T-helper 1 cell treated with Interleukin-12 subunit alpha and Interleukin-12 subunit beta and Interleukin-4 antibody, amounts not matched to agents 30 μg/mL and 1 μg/mL, for 36 hours (primary cell): ENCODE results near the gene PKD2.

Experiments used
- H3K27ac Mint-ChIP-seq: one replicate; pipeline ENCODE4 v1.8.0; 2021; ENCODE audit warnings: mild to moderate bottlenecking, mixed read lengths
- H3K27me3 Mint-ChIP-seq: one replicate; pipeline ENCODE4 v1.8.0; 2021; ENCODE audit warnings: low read depth, mixed read lengths
- H3K36me3 Mint-ChIP-seq: one replicate; pipeline ENCODE4 v1.8.0; 2021; ENCODE audit warnings: low read depth, mixed read lengths
- H3K4me1 Mint-ChIP-seq: one replicate; pipeline ENCODE4 v1.8.0; 2021; ENCODE audit warnings: low read depth, mixed read lengths
- H3K4me3 Mint-ChIP-seq: one replicate; pipeline ENCODE4 v1.8.0; 2021; ENCODE audit warnings: mild to moderate bottlenecking, moderate library complexity, mixed read lengths
- H3K9me3 Mint-ChIP-seq: one replicate; pipeline ENCODE4 v1.8.0; 2021; ENCODE audit warnings: mixed read lengths

Gene PKD2

DNA sequence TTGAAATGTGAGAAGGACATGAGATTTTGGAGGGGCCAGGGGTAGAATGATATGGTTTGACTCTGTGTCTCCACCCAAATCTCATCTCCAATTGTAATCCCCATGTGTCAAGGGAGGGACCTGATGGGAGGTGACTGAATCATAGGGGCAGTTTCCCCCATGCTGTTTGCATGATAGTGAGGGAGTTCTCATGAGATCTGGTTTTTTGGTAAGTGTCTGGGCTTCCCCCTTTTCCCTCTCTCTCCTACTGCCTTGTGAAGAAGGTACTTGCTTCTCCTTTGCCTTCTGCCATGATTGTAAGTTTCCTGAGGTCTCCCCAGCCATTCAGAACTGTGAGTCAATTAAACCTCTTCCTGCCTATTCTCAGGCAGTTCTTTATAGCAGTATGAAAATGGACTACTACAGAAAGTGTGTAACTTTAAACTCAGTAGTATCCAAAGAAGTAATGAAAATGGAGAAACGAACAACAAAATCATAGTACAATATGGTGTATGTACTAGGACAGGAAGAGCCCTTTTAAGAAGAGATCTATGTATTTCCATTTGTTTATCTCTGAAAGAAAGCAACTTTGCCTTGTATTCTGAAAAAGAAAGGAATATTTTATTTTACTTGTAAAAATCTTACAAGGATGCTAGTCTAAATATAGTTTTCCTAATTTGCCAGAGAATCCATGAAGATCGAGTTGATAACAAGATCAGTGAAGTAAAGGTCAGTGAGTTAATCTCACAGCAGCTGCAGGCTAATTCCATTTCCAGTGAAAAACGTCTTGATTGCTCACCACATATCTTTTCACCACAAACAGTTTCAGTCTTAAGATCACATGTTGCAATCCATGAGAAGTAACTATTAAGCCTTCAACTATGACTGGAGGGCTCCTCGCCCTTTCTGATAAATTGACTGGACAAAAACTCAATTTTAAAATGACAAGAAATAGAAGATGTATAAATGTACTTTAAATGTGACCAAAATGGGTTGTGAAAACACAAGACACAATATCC lies 20.5 kb downstream of the PKD2 start:
- Mint-ChIP-seq H3K4me3 (no peak overlapping the region), H3K27ac (no peak overlapping the region)

GRCh38 chr4:88028946-88029345 lies 21.5 kb downstream of the PKD2 start:
- Mint-ChIP-seq H3K27ac (no peak overlapping the region), H3K4me1 (peaks cover 9% of the 10 kb centered on the region), H3K9me3 (peaks cover 21% of the 10 kb centered on the region), H3K27me3 (no peaks in the 10 kb centered on the region), H3K36me3 (peaks cover 33% of the 10 kb centered on the region), H3K4me3 (no peak overlapping the region)

More for the DNA sequence above, 20.5 kb downstream of the PKD2 start:
- peaks cover 36% of the 10 kb centered on the region for H3K36me3 Mint-ChIP-seq
- peaks cover 9% of the 10 kb centered on the region for H3K4me1 Mint-ChIP-seq
- no peaks in the 10 kb centered on the region for H3K27me3 Mint-ChIP-seq
- H3K9me3 Mint-ChIP-seq, result peaks cover 21% of the 10 kb centered on the region

- peaks cover 31% of the 10 kb centered on the region for H3K36me3 Mint-ChIP-seq
Measured at GRCh38 chr4:88029556-88029955, 22.1 kb downstream of the PKD2 start.

DNA sequence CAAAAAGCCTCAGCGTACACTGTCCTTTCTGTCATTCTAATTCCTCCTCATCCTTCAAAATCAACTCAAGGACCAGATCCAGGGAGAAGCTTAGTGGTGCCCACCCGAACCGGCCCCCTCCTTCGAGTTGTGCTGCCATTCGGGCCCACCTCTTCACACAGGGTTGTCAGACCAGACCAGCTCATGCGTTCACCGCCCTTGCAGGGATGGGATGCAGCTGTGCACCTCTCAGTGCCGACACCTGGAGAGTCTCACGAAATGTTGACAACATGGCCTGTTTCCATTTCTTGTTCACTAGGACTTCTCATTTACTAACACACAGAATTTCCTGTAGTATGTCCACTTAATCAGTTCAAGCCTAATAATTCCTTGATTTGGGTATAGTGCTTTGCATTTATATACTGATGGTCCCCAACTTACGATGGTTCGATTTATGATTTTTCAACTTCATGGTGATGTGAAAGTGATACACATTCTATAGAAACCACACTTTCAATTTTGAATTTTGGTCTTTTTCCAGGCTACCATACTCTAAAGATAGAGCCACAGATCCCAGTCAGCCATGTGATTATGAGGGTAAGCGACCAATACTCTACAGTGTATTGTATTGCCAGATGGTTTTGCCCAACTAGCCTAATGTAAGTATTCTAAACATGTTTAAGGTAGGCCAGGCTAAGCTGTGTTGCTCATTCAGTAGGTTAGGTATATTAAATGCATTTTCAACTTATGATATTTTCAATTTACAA lies 23.3 kb downstream of the PKD2 start:
- H3K36me3 Mint-ChIP-seq, result peaks cover 29% of the 10 kb centered on the region
- no peaks in the 10 kb centered on the region for H3K27me3 Mint-ChIP-seq
- no peak overlapping the region for H3K4me3 Mint-ChIP-seq
- peaks cover 19% of the 10 kb centered on the region for H3K9me3 Mint-ChIP-seq
- no peak overlapping the region for H3K27ac Mint-ChIP-seq
- H3K4me1 Mint-ChIP-seq, result peaks cover 9% of the 10 kb centered on the region

More at GRCh38 chr4:88029556-88029955, 22.1 kb downstream of the PKD2 start:
- Mint-ChIP-seq H3K4me1 (peaks cover 9% of the 10 kb centered on the region), H3K4me3 (no peak overlapping the region), H3K9me3 (peaks cover 21% of the 10 kb centered on the region), H3K27me3 (no peaks in the 10 kb centered on the region), H3K27ac (no peak overlapping the region)

GRCh38 chr4:88033309-88033708 lies 25.9 kb downstream of the PKD2 start:
- Mint-ChIP-seq H3K4me3 (no peak overlapping the region), H3K9me3 (no peaks in the 10 kb centered on the region), H3K27me3 (no peaks in the 10 kb centered on the region), H3K36me3 (peaks cover 15% of the 10 kb centered on the region), H3K27ac (no peak overlapping the region), H3K4me1 (peaks cover 2% of the 10 kb centered on the region)

GRCh38 chr4:88035292-88035691 lies 27.9 kb downstream of the PKD2 start:
- Mint-ChIP-seq H3K36me3 (peaks cover 15% of the 10 kb centered on the region), H3K9me3 (no peaks in the 10 kb centered on the region), H3K27ac (no peak overlapping the region), H3K4me1 (no peaks in the 10 kb centered on the region), H3K27me3 (no peaks in the 10 kb centered on the region), H3K4me3 (no peak overlapping the region)

DNA sequence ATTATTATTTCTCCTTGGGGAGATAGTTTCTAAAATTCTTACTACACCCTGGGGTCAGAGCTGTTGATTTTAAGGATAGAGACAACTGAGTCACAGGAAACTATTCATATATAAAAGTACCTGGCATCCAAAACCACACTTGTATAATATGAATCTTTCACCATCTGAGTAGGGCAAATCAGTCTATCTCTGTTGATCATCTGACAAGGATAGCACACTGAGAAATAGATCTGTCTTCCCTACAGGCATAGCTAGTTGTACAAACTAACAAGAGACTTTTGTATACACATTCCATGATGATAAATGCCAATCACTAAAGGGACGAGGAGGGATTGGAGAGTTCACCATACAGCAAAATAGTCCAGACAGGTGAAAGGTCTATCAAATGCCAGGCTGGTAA lies 30.0 kb downstream of the PKD2 start:
- Mint-ChIP-seq H3K9me3 (no peaks in the 10 kb centered on the region), H3K27me3 (no peaks in the 10 kb centered on the region), H3K4me3 (no peak overlapping the region), H3K4me1 (no peaks in the 10 kb centered on the region), H3K36me3 (peaks cover 15% of the 10 kb centered on the region), H3K27ac (no peak overlapping the region)

GRCh38 chr4:88037936-88038335 lies 30.5 kb downstream of the PKD2 start:
- Mint-ChIP-seq H3K27ac (no peak overlapping the region), H3K4me1 (no peaks in the 10 kb centered on the region), H3K27me3 (no peaks in the 10 kb centered on the region), H3K36me3 (peaks cover 15% of the 10 kb centered on the region), H3K4me3 (no peak overlapping the region), H3K9me3 (no peaks in the 10 kb centered on the region)

- no peak overlapping the region for H3K27ac Mint-ChIP-seq
- H3K4me1 Mint-ChIP-seq, result no peaks in the 10 kb centered on the region
- H3K36me3 Mint-ChIP-seq, result peaks cover 16% of the 10 kb centered on the region
- H3K4me3 Mint-ChIP-seq, result no peak overlapping the region
- no peaks in the 10 kb centered on the region for H3K9me3 Mint-ChIP-seq
- H3K27me3 Mint-ChIP-seq, result no peaks in the 10 kb centered on the region
Measured at GRCh38 chr4:88040707-88041106, 33.3 kb downstream of the PKD2 start.

GRCh38 chr4:88041626-88042025 lies 34.2 kb downstream of the PKD2 start:
- Mint-ChIP-seq H3K9me3 (no peaks in the 10 kb centered on the region), H3K4me1 (no peaks in the 10 kb centered on the region)

GRCh38 chr4:88043001-88043400 lies 35.6 kb downstream of the PKD2 start:
- Mint-ChIP-seq H3K4me3 (no peak overlapping the region), H3K27ac (no peak overlapping the region), H3K36me3 (peaks cover 15% of the 10 kb centered on the region), H3K4me1 (no peaks in the 10 kb centered on the region), H3K9me3 (no peaks in the 10 kb centered on the region), H3K27me3 (no peaks in the 10 kb centered on the region)

More at GRCh38 chr4:88041626-88042025, 34.2 kb downstream of the PKD2 start:
- Mint-ChIP-seq H3K4me3 (no peak overlapping the region), H3K27me3 (no peaks in the 10 kb centered on the region), H3K36me3 (peaks cover 14% of the 10 kb centered on the region), H3K27ac (no peak overlapping the region)

DNA sequence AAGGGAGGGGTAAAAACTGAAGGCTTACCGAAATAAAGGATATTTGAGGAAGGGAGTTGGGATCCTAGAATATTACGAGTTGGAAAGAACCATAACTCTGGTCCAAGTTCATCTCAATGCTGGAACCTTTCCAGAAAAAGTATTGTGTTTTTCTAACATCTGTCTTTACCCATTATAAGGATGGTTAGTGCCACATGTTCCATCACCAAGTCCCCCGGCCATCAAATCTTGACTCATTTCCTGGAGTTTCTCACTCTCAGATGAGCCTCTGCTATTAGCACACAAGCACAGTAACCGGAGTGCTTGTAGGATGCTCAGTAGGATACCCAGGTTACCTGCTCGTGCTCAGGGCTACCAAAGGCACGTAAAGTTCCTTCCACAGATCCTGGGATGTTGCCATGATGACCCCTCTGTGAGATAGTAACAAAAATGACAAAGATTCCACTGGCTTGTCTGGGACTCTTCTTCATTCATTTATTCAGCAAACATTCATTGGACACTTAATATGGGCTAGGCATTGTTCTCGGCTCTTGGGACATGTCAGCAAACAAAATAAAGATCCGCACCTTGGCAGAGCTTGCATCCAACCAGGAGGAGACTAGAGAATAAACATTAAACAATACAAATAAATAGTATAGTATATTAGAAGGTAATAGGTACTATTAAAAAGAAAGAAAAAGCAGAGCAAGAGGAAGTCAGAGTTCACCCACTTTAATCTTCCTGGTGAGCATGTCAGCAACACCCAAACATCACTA lies 36.3 kb downstream of the PKD2 start:
- H3K9me3 Mint-ChIP-seq, result no peaks in the 10 kb centered on the region
- no peaks in the 10 kb centered on the region for H3K27me3 Mint-ChIP-seq
- H3K4me3 Mint-ChIP-seq, result no peak overlapping the region
- no peaks in the 10 kb centered on the region for H3K4me1 Mint-ChIP-seq
- H3K27ac Mint-ChIP-seq, result no peak overlapping the region
- peaks cover 14% of the 10 kb centered on the region for H3K36me3 Mint-ChIP-seq

DNA sequence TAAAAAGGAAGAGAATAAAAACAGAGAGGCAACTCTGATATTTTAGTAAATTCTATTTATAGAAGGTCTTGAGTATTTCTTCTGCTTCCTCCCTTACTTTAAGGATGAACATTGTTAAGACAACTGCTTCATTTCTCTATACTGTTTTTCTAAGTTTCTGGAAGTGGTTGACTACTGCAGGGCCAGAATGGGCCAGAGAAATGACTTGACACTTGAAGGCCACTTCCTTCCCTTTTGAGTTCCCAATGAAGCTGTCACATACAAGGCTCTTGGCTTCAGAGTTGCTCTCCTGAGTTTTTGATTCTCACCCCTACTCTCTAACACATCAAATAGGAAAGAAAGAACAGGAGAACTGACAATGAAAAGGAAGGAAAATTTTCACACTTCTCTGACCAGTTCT lies 37.6 kb downstream of the PKD2 start:
- Mint-ChIP-seq H3K4me3 (no peak overlapping the region), H3K4me1 (no peaks in the 10 kb centered on the region), H3K36me3 (peaks cover 11% of the 10 kb centered on the region), H3K9me3 (no peaks in the 10 kb centered on the region), H3K27me3 (no peaks in the 10 kb centered on the region), H3K27ac (no peak overlapping the region)

- peaks cover 7% of the 10 kb centered on the region for H3K36me3 Mint-ChIP-seq
- H3K4me3 Mint-ChIP-seq, result no peak overlapping the region
- H3K27me3 Mint-ChIP-seq, result no peaks in the 10 kb centered on the region
- H3K4me1 Mint-ChIP-seq, result no peaks in the 10 kb centered on the region
- no peaks in the 10 kb centered on the region for H3K9me3 Mint-ChIP-seq
- no peak overlapping the region for H3K27ac Mint-ChIP-seq
Measured at GRCh38 chr4:88054229-88054628, 46.8 kb downstream of the PKD2 start.
